Mesodermal cell (in vitro differentiated cells): Measurements from ENCODE around the gene DAAM1.

Experiments used
- H3K27ac ChIP-seq: 2 replicates; pipeline ENCODE4 v1.7.0; 2013; ENCODE audit warnings: mild to moderate bottlenecking, low read depth, low read length, moderate library complexity; ENCODE audit not compliant: severe bottlenecking
- H3K36me3 ChIP-seq: 2 replicates; pipeline ENCODE4 v1.7.1; 2013; ENCODE audit warnings: mild to moderate bottlenecking, low read length, moderate library complexity; ENCODE audit not compliant: control insufficient read depth, insufficient read depth
- H3K4me1 ChIP-seq: one replicate; pipeline ENCODE4 v1.7.1; 2013; ENCODE audit warnings: mild to moderate bottlenecking, low read length; ENCODE audit not compliant: insufficient read depth, control insufficient read depth, poor library complexity, severe bottlenecking
- H3K4me3 ChIP-seq: 2 replicates; pipeline ENCODE4 v1.7.0; 2013; ENCODE audit warnings: low read length, control low read depth, mild to moderate bottlenecking; ENCODE audit not compliant: insufficient read depth, poor library complexity, severe bottlenecking; ENCODE audit errors: extremely low read depth
- H3K9me3 ChIP-seq: 2 replicates; pipeline ENCODE4 v1.7.1; 2013; ENCODE audit warnings: mild to moderate bottlenecking, low read length, moderate library complexity; ENCODE audit not compliant: control insufficient read depth
- WGBS, 2 experiments: methylation state at CpG; one replicate each; pipeline ENCODE4 v1.1.5; 2013; ENCODE audit warnings: missing lambda C conversion rate in 2 of 2; ENCODE audit not compliant: insufficient coverage in 2 of 2; 5-methylcytosine and 5-hydroxymethylcytosine counted together

DAAM1 gene

DNA sequence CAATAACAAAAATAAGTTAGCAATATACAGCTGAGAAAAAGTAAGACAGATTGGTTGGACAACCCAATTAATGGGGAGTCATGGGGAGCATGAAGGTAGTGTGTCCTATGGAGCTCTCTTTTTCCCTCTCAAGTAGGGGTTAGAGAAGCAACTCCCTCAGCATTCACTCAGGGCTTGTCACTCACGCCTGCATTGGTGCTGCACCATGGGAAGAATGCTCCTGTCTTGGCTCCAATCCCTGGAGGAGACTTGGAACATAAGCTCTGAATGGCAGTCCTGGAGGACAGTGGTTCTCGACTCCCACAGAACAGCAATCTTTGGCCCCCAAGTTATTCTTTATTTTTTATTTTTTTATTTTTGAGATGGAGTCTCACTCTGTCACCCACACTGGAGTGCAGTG, 113.8 kb downstream of the DAAM1 start:
- H3K27ac ChIP-seq, result no peak overlapping the region
- 80 to 100% methylated on average over 1 of the region's 2 CpGs for WGBS, 2 experiments
- no peaks in the 10 kb centered on the region for H3K9me3 ChIP-seq
- peaks cover 25% of the 10 kb centered on the region for H3K4me1 ChIP-seq
- H3K4me3 ChIP-seq, result no peak overlapping the region
- H3K36me3 ChIP-seq, result no peaks in the 10 kb centered on the region

DNA sequence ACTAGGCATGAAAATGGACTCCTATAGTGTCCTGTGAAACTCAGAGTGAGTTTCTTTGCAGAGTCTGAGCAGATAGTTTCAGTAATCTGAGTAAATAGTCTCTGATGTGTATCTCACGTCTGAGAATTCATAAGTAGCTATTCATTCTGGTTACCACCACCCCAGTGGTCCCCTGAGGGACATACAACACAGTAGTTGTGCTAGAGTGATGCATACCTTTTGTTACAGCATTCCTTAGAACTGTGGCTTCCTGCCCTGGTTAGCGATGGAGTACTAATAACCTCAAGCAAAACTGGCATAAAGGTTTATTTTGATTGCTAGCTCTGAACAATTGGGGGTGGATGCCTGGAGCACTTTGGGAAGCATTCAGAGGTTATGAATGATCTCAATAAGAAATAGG, 114.7 kb downstream of the DAAM1 start:
- no peak overlapping the region for H3K4me3 ChIP-seq
- 75% methylated on average over 2 of the region's 2 CpGs; no CpG with 5 or more reads in 1 of the 2 experiments for WGBS, 2 experiments
- H3K9me3 ChIP-seq, result no peaks in the 10 kb centered on the region
- peaks cover 34% of the 10 kb centered on the region for H3K4me1 ChIP-seq
- H3K27ac ChIP-seq, result no peak overlapping the region
- H3K36me3 ChIP-seq, result no peaks in the 10 kb centered on the region

DNA sequence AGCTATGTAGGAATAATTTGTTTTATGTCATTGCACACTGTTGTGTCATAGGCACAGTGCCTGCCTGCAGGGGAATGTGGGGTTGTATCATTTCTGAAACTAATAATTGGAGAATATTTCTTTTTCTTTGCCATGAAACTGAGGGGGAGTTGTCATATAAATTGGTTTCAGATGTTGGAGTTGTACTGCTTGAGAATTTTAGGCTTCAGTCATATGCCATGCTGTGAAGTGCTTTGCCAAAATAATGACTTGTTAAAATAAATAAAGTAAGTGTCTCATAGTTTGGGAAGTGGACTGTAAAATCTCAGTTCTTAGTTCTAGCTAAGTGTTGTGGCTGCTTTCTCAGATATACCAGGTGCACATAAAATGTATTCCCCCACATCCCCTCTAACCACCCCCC, 116.8 kb downstream of the DAAM1 start:
- no peaks in the 10 kb centered on the region for H3K9me3 ChIP-seq
- H3K36me3 ChIP-seq, result no peaks in the 10 kb centered on the region
- H3K4me3 ChIP-seq, result no peak overlapping the region
- peaks cover 41% of the 10 kb centered on the region for H3K4me1 ChIP-seq
- peak overlapping the region; percentile 72 for H3K27ac ChIP-seq

DNA sequence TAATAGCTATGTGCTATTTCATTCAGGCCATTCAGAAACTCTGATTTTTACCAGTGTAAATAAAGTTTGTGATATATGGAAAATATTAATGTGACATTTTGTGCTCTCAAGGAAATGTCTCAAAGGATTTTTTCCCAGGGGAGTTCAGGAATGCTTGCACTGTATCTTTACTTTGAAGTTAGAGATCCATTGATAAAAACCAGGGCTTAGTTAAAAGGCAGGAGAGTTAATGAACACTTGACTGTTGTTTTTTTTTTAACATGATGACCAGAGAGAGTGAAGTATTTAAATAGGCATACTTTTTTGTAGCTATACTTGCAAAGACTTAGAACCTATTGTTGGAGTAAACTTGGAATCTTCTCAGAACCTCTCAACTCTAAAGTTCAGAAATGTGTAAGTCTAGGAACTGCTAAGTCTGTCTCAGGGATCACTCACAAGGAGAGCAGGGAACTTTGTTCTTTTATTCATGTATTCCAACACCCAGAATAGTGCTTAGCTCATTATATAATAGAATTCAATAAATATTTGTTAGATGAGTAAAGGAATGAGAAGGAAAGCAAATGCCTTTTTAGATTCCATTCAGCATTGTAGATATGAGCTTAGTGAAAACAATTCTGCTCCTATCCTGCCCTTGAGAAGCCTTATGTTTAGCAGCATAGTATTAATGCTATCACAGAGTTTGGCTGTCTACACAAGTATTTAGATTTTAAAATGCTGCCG, 117.5 kb downstream of the DAAM1 start:
- WGBS, 2 experiments, result 100% methylated on average over 1 of the region's 1 CpG; no CpG with 5 or more reads in 1 of the 2 experiments
- H3K36me3 ChIP-seq, result no peaks in the 10 kb centered on the region

DNA sequence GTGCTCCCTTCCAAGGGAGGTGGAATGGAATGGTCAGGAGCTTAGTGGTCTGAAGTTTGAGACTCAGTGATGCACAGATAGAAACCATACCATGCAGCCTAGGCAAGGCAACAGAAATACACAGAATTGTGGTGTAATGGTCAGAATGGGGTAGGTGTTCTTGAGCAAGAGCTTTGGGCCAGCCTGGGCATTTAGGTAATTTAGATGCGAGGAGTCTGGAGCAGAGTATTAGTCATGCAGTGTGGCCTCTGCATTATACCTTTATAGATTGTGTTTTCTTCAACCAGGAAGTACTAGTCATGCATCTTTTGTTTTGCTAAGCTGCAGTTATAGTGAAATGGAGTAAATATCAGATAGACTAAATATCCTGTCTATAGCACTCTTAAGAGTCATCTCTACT, 118.3 kb downstream of the DAAM1 start:
- WGBS, 2 experiments, result no CpG with 5 or more reads among the region's 1 CpG
- H3K36me3 ChIP-seq, result no peaks in the 10 kb centered on the region
- H3K9me3 ChIP-seq, result no peaks in the 10 kb centered on the region
- no peak overlapping the region for H3K4me3 ChIP-seq
- peaks cover 44% of the 10 kb centered on the region for H3K4me1 ChIP-seq
- H3K27ac ChIP-seq, result peak overlapping the region; percentile 72

More for the DNA sequence above, 117.5 kb downstream of the DAAM1 start:
- Histone ChIP-seq H3K27ac (peak overlapping the region; percentile 72), H3K4me1 (peaks cover 44% of the 10 kb centered on the region), H3K9me3 (no peaks in the 10 kb centered on the region), H3K4me3 (no peak overlapping the region)

GRCh38 chr14:59308086-59308485, 119.6 kb downstream of the DAAM1 start:
- no peak overlapping the region for H3K27ac ChIP-seq
- no peaks in the 10 kb centered on the region for H3K36me3 ChIP-seq
- no peaks in the 10 kb centered on the region for H3K9me3 ChIP-seq
- H3K4me3 ChIP-seq, result no peak overlapping the region
- peaks cover 44% of the 10 kb centered on the region for H3K4me1 ChIP-seq

DNA sequence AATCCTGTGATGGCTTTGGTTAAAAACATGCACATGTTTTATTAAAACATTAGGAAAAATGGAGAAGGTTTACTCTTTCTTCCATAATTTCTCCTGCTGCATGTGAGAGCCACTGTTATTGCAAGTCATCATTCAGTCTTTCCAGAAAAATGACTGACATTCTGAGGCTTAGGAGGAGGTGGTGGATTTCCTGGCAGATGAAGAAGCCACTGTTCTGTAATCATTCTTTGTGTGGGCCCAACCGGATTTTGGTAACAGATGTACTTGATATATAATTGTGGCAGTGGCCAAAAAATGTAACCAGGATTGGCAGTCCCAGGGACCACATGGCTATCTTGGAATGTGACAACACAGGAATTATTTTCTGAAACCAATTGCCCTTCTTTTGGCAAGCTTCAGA, 120.2 kb downstream of the DAAM1 start:
- Histone ChIP-seq H3K4me1 (peaks cover 44% of the 10 kb centered on the region), H3K4me3 (no peak overlapping the region), H3K9me3 (no peaks in the 10 kb centered on the region), H3K27ac (no peak overlapping the region), H3K36me3 (no peaks in the 10 kb centered on the region)
- WGBS, 2 experiments, result 100% methylated on average over 1 of the region's 1 CpG

- H3K4me1 ChIP-seq, result peaks cover 44% of the 10 kb centered on the region
- no peaks in the 10 kb centered on the region for H3K36me3 ChIP-seq
- 95 to 100% methylated on average over 5 to 6 of the region's 7 CpGs for WGBS, 2 experiments
- H3K27ac ChIP-seq, result no peak overlapping the region
- no peak overlapping the region for H3K4me3 ChIP-seq
- H3K9me3 ChIP-seq, result no peaks in the 10 kb centered on the region
Measured at GRCh38 chr14:59309291-59309900, 120.9 kb downstream of the DAAM1 start.

DNA sequence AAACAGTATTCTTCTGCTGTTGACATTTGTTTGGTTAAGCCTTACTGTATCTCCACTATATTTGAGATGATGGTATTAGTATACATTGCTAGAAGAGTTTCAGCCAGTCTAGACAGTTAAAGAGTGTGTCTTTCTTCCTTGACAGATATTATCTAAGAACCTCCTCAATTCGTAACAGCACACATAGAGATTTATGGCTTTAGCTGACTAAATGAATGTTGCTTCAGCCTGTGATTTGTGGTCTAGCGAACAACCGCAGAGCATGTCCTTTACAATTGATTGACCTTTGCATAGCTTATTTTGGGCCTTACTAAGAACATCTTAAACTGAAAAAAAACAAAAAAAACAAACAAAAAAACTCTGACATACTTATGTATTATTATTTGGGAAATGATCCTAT, 122.2 kb downstream of the DAAM1 start:
- H3K36me3 ChIP-seq, result no peaks in the 10 kb centered on the region
- peaks cover 36% of the 10 kb centered on the region for H3K4me1 ChIP-seq
- WGBS, 2 experiments, result 80% methylated on average over 1 of the region's 3 CpGs; no CpG with 5 or more reads in 1 of the 2 experiments
- no peaks in the 10 kb centered on the region for H3K9me3 ChIP-seq
- H3K4me3 ChIP-seq, result no peak overlapping the region
- peak overlapping the region; percentile 10 for H3K27ac ChIP-seq

GRCh38 chr14:59311723-59312122, 123.3 kb downstream of the DAAM1 start:
- Histone ChIP-seq H3K4me3 (no peak overlapping the region), H3K36me3 (no peaks in the 10 kb centered on the region), H3K9me3 (no peaks in the 10 kb centered on the region), H3K4me1 (peaks cover 26% of the 10 kb centered on the region), H3K27ac (no peak overlapping the region)
- no CpG with 5 or more reads among the region's 3 CpGs for WGBS, 2 experiments

DNA sequence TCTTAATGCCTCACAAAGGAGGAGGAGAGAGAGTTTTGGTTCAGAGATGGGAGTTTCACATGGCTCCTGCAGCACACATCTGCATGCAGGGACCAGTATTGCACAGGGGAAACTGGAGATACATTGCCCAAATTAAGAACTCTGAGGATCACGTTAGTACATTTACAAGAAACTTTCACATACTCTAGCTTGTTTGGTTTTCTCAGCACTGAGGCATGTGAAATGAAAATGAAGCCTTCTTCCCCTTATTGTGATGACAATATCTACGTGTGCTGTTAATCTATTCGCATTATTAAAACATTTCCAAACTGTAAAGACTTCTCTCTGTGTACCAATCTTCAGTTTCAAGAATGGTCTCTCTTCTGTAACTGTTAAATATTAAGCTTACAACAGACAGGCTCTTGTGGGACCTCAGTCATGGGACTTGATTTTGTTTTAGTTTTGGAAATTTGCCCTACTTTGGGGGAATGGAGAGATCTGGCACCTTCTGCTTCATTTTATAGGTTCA, 124.7 kb downstream of the DAAM1 start:
- Histone ChIP-seq H3K4me1 (peaks cover 21% of the 10 kb centered on the region), H3K9me3 (no peaks in the 10 kb centered on the region), H3K4me3 (no peak overlapping the region), H3K36me3 (no peaks in the 10 kb centered on the region), H3K27ac (no peak overlapping the region)
- WGBS, 2 experiments, result 83 to 100% methylated on average over 1 of the region's 3 CpGs
